Placental epithelial cell (primary cell): ENCODE data around the gene CD34. TPM values are rescaled to one million over a fixed set of nuclear protein-coding genes. Genes with fewer than 3 reads are reported as not detected.

Experiments used
- total RNA-seq: library from RNA; depleted of rRNA; stranded (reverse); fragments of >200 nt; gene quantifications from 2 replicates; pipeline ENCODE4 v1.2.3, GENCODE V29; 2012

Gene CD34, protein sequence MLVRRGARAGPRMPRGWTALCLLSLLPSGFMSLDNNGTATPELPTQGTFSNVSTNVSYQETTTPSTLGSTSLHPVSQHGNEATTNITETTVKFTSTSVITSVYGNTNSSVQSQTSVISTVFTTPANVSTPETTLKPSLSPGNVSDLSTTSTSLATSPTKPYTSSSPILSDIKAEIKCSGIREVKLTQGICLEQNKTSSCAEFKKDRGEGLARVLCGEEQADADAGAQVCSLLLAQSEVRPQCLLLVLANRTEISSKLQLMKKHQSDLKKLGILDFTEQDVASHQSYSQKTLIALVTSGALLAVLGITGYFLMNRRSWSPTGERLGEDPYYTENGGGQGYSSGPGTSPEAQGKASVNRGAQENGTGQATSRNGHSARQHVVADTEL
- total RNA-seq = not detected in 2 replicates

GRCh38 chr1:207910591-207911354, at the start of gene CD34:
TSS of gene CD34 (minus strand) at chr1:207911125. CDS start at chr1:207911080, 45 bp downstream.

Other genes with a start within 250 kb of the CD34 start
- gene CD46, start 159.1 kb downstream of the CD34 start, total RNA-seq = 212 and 354 TPM in 2 replicates